ELF-1 (cell line): Measurements from ENCODE around the gene AUTS2.

Experiments
- DNase-seq: peaks from one replicate; pipeline ENCODE4 v3.0.0-alpha.2; 2016; ENCODE audit warnings: low read depth, low spot score

The AUTS2 gene

DNA sequence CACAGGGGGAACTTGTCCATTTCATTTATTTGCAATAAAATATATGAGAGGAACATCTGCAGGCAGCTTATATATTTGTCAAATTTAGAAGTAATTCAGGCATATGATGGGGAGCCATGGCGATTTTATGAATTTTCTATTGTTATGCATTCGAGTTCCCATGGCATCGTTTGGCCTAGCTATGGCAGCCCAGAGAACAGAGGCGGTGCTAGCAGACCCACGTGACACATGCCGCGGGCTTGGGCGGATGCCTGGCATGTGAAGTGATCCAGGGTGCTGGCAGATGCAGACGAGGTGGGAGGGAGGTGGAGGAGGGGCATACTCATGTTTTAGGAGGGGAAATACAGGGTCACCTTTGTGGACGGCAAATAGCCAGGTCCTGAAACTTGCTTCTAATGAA lies 973.7 kb downstream of the AUTS2 start:
- no peak for DNase-seq

DNA sequence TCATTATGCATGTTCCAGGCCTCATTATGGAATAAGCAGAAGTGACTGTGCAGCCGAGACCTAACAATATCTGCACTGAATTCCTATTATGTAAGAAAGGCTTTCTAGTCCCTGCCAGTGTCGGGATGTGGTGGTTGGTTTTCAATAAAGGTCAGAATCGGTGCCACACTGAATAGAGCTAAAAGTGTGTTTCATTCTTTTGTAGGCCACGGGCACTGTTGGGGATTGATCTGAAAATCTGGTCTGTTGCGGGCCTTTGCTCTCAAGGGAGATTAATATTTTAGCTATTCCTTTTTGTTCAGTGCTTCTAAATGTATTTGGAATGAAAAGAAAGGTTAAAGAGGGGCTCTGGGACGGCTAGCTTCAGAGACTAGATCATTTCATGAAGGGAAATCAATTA lies 974.3 kb downstream of the AUTS2 start:
- no peak for DNase-seq

DNA sequence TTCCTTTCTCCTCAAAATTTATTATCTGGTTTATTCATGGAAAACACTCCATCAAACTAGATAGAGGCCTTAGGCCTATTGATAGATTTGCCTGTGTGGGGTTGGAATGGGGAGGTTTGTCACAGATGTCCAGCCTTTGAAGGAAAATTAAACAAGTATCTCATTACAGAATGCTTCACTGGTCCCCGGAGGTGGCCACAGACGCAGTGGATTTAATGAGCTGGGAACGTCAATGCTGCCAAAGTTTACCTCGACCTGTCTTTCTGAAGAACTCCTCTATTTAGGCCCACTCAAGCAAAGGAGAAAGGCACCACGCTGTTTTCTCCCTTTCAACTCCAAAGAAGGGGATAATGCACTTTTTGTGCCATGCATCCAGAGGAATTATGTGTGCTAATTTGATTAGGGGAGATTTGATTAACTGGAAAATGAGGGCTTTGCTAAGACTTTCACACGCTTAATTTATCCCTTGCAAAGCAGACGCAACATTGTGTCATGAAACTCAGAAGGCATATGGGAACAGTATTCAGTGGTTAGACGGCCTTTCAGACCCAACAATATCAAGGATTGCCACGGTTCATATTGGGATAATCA lies 974.9 kb downstream of the AUTS2 start:
- no peak for DNase-seq

DNA sequence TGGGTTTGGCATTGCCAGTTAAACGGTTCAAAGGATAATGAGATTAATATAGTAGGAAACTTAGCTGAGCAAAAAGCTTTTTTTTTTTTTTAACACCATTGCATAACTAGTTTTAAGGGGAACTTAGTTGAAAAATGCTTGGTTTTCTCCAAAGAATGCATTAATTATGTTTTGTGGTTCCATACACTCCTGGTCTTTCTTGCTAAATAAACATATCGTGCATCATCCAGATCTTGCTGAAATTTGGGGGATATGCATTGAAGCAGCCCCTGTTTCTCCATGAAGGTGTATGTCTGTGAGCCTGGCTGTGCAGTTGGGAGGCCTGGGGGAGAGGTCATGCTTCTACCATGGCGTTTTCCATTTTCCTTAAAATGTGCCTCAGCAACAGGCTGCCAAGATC lies 975.4 kb downstream of the AUTS2 start:
- no peak for DNase-seq

DNA sequence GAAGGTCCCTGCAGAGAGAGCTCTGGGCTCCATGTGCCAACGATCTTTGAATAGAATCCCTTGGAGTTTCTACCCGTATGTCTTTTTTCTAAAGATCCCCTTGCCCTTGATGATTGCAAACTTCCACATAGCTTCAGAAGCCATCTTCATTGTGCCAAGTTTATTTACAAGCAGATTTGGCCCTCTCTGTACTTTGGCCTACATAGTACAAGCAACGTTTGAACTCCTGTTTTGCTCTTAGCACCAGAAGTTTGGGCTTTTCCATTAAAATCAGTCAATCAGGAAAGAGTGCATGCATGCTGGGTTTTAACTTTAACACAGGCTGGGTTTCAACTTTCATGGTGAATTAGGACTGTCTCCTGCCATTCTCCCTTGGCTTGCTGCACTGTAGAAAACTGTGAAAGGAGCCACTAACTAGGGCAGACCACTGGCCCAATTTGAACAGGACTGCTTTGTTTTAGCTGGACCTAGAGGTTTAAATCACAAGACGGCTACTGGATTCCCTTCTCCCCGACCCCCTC lies 976.1 kb downstream of the AUTS2 start:
- DNase-seq: no peak

DNA sequence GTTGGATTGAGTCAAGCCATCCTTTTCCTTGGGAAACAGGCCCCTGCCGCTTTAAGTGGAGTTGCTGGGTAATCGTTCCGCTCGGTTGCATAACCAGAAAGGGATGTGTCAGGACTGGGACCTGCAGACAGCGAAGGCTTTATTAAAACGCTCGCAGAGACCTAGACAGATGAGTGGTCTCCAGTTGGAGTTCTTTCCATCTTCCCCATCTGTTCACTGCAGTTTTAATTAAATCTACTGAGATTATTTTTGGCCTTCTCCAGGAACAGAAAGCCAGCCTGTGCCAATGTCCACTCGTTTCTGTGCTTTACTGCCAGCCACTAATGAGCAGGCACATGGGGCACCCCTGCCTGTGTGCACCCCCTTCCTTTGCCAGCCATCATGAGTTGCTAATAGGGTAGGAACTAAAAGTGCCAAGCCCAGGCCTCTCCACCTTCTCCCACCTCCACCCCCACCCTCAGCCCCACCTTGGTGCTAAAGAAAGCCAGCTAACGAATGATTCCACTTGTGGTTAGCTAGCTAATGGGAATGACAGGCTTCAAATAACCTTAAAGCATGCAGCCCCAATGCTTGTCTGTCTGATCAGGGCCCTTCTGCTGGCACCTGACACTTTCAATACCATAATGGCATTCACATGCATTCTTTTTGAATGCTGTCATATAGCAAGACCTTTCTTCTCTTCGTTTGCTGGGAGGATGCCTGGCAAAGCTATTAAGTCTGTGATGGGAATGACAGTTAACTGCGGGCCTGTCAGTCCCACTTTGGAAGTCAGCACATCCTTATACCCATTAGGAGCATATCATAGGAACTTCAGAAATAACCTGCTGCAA lies 976.9 kb downstream of the AUTS2 start:
- DNase-seq: no peak

DNA sequence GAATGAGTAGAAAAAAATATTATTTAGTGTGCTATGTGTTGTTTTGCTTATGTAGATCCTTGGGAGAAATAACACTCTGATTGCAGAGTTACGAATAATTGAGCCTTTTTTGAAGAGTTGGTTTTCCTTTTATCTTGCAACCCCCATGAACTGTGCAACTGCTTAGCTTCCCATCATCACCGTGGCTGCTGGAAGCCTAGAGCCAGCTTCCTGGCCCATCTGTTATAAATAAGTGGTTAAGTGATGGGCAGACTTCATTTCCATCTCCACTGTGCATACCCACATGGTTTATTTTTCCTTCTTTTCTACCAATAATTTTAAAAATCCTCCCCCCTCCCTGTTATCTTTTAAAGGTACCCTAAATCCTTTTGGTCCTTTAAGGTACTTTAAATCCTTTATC lies 978.8 kb downstream of the AUTS2 start:
- DNase-seq: no peak

DNA sequence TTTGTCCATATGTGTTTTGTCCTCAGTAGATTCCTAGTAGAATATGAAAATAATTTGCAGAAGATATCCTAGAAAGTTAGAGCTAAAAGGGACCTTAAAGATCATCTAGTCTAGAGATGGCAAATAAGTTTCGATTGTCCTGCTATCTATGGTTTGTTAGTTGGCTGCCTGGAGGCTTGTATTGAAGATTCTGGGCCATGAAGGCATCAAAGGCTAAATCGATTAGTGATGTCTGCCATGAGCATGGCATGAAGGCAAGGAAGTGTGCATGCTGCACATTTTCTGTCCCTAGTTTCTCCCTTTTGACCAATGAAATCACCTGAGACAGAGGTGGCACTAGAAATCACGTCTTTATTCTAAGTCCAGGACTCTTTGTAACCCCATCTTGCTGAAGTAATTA lies 979.9 kb downstream of the AUTS2 start:
- DNase-seq: no peak

DNA sequence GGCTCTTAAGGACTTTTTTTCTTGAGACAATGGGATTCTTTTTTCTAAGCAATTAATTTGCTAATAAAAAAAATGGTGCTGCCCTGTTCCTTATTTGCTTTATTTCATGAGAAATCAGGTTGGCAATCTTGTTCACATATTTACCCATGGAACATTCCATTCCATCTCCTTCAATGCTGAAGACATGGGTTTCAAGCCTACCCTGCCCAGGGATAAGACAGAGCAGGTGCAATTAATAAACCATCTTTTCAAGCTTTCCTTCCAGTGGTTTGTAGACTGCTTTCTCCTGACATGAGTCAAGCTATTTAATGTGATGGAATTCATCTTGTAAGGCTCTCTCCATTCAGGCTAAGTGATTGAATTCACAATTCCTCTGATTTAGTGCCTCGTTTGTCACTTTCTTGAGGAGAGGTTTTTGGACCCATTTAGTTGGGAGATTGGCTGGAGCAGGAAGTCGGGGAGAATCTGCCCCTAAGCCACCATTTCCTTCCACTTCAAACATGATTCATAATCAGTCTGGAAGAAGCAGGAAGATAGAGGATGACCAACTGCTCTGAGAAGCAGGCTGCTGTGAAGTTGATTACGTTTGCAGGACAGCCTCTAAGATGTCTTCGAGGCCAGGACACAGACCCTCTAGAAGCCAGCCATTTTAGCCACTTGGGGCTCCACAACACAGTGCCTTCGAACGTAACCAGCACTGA lies 981.3 kb downstream of the AUTS2 start:
- DNase-seq: no peak

DNA sequence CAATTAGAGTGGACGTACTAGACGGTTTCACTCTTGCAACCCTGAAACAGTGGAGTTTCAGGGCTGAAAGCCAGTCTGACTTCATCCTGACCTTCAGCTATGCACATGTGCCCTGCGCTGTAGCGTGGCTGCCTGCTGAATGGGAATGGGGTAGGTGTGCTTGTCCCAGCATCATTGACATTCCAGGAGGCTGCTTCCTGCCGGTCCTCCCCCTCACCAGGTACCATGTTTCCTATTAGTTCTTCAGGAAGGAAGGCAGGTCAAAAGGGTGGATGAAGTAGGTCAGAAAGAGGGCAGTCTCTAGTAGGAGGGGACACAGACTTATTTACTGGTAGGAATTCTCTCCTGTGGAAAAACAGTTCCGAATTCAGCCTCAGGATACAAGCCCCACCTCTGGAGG lies 981.9 kb downstream of the AUTS2 start:
- peak; percentile 54 for DNase-seq

DNA sequence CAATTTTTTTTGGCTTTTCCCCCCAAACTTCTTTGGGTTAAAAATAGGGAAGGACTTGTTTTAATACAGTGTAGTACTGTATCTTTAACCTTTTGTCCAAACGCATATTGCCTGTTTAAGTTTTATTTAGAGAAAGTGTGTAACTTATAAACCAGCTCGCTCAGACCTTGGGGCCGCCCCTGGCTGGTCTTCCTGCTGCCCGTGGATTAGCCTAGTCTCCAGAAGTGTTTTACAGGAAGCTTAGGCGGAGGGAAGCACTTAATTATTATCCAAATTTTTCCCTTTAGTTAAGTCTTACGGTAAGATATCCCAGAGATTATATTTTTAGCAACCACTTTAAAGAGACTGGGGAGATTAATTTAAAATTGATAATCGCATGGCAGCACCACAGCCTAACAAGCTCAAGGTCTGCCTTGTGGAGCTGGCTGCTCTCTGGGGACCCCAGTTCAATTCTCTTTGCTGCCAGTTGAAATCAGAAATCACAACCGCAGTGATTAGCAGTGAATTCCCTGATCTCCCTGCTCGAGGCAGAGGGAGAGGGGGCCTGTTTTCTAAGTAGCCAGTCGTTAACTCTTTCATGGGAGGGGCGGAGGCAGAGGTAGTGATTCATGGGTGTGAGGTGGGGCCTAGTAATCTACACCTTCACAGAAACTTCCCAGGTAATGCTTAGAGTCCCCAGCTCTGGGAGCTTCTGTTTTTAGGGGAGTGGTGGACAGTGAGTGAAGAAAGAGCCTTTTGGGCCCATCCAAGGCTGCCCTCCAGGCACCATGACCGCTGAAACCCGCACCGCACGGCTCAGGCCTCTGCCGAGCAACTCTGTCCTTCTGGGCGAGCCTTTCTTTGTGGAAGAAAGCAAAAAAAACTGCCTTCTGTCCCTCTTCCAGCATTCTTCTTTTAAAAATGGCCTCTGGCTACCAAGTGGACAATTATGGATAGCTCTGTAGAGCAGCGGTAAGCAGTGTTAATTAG lies 984.9 kb downstream of the AUTS2 start:
- DNase-seq: peak; percentile 77

DNA sequence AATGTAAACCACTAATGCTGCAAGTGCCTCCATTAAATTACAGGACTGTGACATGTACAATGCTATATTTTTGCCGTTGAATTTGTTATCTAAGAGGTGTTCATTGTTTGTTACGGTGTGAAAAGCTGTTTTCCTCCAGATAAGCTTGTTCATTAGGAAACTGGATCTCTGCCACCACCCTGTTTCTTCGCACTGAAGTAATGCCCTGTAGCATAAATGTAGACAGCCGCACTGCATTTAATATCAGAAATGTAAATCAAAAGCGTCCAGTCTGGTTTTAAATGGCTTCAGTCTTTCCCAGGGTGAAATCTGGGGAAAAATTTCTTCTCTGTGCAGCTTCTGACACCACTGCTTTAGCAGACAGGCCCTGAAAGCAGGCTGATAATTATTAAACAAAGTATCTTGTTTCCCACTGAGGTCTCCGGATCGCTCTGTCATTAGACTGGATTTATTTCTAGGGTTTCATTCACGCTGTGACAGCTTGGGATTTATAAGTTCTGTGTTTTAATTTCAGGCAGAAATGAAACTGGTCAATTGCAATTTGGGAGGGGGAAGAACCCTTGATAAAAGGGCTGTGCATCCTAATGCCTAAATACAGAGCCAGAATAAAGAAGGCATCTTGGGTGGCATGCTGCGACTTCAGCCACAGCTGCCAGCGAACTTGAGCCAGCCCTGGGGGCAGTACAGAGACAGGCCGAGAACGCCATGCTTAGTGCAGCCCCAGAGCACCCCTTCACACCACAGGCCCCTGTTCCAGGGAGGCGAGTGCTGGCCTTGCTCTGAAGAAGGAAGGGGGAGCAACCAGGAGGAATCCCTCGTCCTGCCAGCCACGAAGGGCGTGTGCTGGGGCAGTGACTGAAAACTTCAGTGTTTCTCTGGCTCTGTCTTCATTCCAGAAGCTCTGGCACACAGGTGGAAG lies 985.9 kb downstream of the AUTS2 start:
- DNase-seq: no peak

DNA sequence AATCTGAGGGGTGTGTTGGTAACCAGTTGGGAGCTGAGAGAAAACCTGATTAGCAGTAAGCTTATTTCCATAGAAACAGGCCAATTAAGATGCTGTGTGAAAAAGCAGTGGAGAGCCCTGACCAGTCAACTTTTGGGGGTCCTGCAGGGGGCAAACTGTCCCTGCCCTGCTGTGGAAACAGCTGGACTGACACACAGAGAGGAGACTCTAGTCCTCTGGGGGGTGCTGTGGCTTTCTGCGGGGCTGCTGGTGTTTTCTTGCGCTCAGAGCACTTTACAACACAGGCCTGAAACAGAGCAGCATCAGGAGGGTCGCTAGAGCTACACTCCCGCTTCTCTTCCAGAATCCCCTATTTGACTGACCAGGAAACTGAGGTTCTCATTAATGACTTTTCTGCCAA lies 986.8 kb downstream of the AUTS2 start:
- DNase-seq: peak; percentile 57

DNA sequence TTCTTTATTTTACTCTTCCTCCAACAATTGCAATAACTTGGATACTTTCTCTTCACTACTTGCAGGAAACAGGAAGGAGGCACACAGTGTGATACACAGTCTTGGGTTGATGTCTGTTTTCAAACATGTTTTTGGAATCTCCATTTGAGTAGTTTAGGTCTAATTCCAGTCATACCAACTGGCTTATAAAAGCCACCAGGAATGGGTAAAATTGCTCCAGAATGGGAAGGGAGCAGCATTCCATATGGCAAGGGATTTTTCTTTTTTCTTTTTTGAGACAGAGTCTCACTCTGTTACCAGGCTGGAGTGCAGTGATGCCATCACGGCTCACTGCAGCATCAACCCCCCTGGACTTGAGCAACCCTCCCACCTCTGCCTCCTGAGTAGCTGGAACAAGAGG lies 988.5 kb downstream of the AUTS2 start:
- DNase-seq: no peak

DNA sequence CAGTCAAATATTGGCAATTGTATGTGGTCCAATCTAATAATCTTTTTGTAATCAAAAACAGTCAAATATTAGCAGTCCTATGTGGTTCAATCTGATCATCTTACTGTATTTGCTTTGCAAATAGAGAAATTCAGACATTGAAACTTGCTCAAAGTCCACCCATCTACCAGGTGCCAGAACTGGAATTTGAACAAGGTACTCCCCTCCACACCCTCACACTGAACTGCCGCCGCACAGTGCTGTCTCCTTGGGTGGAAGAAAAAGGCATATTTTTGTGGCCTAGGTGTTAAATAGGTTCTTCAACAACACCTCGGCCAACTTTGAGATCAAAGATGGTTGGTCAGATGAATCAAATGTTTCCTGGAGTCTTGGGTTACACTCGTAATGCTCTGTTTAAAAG lies 989.5 kb downstream of the AUTS2 start:
- no peak for DNase-seq

DNA sequence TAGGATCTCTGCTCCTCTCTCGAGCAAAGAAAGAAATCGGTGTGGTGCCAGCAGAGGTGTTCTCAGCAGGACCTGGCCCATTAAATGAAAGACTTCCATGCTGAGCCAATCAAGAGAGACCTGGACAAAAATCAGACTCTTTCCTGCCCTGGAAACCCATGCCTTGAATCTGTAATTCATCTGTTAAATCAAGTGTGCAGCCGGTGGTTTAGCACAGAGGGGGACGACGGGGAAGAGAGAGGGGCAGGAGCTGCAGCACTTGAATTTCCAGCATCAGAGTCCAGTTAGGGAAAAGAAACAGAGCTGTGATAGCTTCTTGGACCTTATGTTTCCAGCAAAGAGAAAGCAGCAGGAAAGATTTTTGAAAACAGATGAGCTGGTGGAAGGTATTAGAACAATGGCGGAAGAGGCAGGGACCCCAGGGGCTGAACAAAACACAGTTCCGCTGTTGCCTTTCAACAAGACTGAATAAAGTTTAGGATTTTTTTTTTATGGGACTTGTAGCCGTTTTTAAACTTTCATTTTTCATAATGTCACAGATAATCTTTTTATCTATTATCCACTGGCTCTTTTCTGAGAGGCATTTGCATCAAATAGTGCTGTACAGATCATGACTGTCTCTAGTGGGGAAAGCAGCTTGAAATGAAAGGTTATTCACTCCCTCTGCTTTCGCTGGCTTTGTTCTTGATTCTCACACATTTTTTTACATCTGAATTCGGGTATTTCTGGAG lies 990.1 kb downstream of the AUTS2 start:
- DNase-seq: no peak

DNA sequence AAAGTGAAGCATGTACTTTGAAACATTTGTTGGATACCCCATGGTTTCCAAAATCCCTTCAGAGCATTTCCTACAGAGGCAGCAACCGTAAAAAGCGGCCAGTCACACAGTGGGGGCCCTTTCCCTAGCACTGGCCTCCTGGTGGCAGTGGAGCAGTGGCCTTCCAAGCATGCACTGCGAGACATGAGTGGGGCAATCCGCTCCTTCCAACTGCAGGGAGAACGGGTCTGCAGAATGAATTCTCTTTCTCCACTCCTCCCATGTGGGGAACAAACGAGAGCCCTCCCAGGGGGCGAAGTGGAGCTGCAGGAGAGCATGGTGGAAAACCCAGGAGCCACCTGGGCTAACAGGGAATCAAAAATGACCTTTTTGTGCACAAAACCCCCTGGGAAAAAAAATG lies 990.7 kb downstream of the AUTS2 start:
- no peak for DNase-seq

DNA sequence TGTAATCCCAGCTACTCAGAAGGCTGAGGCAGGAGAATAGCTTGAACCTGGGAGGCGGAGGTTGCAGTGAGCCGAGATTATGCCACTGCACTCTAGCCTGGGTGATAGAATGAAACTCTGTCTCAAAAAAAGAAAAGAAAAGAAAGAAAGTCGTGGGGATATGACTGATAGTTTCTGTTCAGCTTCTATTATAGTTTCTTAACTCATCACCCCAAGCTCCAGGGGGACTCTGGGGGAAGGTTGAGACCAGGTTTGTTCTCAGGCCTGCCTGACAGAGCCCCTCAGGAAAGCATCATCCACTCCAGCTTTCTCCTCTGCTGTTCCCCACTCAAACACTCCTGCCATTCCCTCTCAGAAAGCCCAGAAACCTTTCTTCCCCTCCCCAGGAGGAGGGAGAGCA lies 991.3 kb downstream of the AUTS2 start:
- DNase-seq: no peak

DNA sequence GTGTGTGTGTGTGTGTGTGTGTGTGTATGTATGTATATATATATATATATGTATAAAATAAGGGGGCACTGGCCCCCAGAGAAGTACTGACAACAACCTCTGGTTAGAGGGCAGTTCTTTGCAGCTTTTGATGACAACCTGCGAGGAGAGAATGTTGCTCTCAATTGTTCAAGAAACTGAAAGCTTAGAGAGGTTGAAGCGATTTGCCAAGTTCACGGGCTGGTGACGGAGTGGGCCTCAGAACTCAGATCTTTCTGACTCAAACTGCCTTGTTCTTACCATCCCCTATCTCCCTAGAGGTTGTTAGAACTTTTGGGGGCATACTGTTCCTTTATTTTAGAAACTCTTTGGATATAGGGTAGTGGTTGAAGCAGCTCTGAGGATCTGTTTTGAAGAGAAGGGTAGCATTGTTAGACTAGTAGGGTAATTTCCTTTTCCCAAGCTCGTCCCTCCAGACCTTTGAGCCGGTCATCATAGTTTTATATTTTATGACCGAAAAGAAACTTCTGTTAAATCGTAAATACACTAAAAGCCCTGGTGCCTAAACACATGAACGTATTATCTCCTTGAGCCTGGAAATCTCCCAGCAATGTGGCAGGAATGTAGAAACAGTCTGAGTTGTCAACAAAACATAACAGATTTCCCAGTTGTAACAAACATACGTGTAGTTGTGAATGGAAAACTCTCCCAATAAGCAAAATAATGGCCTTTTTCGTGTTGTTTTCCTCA lies 992.0 kb downstream of the AUTS2 start:
- DNase-seq: no peak
